ENCODE data around the gene UNC93A.
"Not testable (repeated sequence)": the region's sequence is repeated elsewhere in the genome, so short reads cannot be mapped to it uniquely, and the experiment has no call there.

UNC93A gene

DNA sequence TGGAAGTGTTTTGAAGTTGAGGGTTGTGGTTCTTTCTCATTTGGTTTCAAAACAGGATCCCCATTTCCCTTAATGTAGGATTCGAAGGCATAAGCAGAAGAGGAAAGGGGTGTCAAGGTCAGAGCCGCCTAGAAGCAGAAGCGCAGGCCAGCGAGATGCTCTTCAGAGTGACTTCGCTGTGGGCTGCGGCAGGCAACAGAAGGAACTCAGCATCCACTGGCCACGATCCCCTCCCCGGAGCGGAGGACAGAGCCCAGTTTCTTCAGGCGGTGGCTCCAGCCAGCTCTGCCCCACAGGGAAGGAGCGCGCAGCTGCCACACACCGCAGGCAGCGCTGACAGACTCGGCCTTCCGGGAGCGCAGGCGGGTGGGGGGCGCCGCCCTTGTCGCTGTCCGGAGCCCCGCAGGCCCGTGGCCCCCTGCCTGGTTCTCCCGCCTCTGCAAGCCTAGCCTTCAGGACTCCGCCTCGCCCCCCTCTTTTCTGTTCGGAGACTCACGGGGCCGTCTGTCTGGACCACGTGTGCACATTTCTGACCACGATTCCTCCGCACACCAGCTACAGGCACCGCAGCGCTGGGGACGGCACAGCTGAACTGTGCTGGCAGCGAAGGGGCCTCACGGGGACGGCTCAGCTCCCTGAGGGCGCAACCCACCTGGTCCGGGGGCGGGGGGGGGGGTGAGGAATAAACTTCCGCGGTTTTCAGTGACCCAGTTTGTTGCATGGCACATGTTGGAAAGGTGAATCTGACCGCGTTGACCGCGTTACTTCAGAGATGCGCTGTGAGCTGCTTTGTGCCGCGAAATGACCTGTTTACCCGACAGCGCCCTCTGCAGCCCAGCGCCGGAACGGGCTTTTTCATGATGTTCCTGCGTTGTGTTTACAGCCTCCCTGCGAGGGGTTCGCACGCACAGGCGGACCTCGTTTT, 59.9 kb downstream of the UNC93A start:
- DNase-seq (ENCODE audit: low read depth), result peak; percentile 26
- TF ChIP-seq, protein P1, sequence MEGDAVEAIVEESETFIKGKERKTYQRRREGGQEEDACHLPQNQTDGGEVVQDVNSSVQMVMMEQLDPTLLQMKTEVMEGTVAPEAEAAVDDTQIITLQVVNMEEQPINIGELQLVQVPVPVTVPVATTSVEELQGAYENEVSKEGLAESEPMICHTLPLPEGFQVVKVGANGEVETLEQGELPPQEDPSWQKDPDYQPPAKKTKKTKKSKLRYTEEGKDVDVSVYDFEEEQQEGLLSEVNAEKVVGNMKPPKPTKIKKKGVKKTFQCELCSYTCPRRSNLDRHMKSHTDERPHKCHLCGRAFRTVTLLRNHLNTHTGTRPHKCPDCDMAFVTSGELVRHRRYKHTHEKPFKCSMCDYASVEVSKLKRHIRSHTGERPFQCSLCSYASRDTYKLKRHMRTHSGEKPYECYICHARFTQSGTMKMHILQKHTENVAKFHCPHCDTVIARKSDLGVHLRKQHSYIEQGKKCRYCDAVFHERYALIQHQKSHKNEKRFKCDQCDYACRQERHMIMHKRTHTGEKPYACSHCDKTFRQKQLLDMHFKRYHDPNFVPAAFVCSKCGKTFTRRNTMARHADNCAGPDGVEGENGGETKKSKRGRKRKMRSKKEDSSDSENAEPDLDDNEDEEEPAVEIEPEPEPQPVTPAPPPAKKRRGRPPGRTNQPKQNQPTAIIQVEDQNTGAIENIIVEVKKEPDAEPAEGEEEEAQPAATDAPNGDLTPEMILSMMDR (IDR thresholded peaks at IDR 0.05; ENCODE audit: low read depth, low read length, missing control alignments), result peak; percentile 81
- peak overlapping the region; percentile 32 for H3K4me3 ChIP-seq (ENCODE audit: low read depth, low read length)

DNA sequence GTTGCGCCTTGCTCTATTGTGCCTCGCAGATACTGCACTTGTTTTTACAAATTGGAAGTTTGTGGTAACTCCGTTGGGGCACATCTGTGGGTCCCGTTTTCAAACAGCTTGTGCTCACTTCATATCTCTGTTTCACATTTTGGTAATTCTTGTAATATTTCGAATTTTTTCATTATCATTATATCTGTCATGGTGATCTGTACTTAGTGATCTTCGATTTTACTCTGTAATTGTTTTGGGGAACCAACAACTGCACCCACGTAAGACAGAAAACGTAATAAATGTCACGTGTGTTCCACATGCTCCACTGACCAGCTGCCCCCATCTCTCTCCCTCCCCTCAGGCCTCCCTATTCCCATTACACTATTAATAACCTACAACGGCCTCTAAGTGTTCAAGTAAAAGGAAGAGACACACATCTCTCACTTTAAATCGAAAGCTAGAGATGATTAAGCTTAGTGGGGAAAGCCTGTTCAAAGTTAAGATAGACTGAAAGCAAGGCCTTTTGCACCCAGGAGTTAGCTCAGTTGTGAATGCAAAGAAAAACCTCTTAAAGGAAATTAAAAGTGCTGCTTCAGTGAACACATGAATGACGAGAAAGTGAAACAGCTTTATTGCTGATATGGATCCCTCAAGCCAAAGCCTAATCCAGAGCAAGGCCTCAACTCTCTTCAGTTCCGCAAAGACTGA, 60.7 kb downstream of the UNC93A start:
- peak; percentile 31 for DNase-seq (ENCODE audit: low read depth)
- no peak overlapping the region; the same call in 1 of the 2 replicates for H3K4me3 ChIP-seq (ENCODE audit: low read depth, low read length)
- TF ChIP-seq, protein P1 (IDR thresholded peaks at IDR 0.05; ENCODE audit: low read depth, low read length, missing control alignments), result no peak

DNA sequence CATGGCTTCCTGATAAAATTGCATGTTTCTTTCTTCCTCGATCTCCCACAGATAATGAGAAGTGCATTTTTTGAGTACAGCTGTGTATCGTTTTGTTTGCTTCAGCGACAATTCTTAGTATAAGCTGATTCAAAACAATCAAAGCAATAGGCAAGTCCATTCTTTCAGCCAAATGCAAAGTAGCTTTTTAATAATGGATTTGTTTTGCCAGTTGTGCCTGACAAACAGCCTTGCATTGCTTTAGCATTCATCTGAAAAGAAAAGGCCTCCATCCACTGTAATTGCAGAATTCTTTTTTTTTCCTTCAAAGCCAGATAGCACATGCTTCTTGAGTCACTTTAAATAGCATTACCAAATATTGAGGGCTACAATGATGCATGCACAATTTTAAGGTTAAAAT, 65.8 kb downstream of the UNC93A start:
- TF ChIP-seq, protein P1 (IDR thresholded peaks at IDR 0.05; ENCODE audit: low read depth, low read length, missing control alignments), result no peak
- H3K4me3 ChIP-seq (ENCODE audit: low read depth, low read length), result no peak overlapping the region
- no peak for DNase-seq (ENCODE audit: low read depth)

DNA sequence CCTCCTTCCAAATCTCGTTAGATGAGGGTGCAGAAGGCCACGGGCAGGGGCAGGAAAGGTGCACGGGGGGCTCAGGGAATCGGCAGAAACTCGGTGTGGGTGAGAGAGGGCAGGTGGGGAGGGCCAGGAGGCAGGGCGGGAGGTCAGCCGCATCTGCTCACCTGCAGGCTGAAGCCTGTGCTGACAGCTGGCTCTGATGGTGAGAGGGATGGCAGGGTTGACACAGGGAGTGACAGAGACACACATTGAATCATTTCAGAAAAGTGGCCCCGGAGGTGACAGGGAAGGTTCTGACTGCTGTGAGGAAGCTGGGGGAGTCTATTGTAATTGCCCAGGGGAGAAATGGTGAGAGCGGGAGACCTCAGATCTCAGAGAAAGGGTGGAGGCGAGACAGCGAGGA, 67.3 kb downstream of the UNC93A start:
- not testable (repeated sequence) for H3K4me3 ChIP-seq (ENCODE audit: low read depth, low read length); DNase-seq (ENCODE audit: low read depth)

DNA sequence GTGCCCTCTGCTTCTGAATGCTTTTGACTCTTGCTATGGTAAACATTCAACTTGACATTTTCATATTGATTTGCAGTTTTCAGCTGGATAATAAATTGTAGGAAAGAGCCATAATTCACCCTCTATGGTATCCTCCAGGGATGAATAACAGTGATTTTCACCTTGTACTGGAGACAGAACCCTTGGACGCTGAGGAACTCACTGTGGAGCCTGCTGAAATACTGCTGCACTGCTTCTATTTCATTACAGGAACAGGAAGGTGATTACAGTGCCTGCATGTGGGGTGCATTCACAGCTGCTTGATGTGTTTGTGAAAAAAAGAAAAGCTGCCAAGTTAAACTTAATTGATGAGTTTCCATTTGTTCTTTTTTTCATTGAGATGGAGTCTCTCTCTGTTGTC, 70.1 kb downstream of the UNC93A start:
- H3K4me3 ChIP-seq (ENCODE audit: low read depth, low read length); DNase-seq (ENCODE audit: low read depth): not testable (repeated sequence)
